Limb (tissue), 2 donors: ENCODE results near the gene RAB30.

Source experiments
- DNase-seq, 2 donors: peaks; one replicate each; pipeline ENCODE4 v3.0.0-alpha.2; 2016; ENCODE audit errors: extremely low spot score in 2 of 2

RAB30 gene

DNA sequence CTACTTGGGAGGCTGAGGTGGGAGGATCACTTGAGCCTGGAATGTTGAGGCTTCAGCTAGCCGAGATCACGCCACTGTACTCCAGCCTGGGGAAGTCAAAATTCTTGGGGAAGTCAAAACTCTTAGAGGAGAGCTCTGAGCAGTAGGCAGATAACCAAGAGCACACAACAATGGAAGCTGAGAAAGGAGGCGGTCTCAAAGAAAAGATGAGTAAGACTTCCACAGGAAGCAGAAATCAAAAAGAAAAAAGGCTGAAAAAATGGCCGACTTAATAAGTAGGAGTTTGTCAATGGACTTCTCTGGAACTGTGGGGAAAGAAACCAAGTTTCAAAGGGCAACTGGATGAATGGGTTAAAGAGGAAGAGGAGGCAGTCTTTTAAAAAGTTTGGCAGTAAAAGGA lies 32.1 kb downstream of the RAB30 start:
- no peak for DNase-seq

GRCh38 chr11:83037877-83038276 lies 33.8 kb downstream of the RAB30 start:
- DNase-seq = no peak

DNA sequence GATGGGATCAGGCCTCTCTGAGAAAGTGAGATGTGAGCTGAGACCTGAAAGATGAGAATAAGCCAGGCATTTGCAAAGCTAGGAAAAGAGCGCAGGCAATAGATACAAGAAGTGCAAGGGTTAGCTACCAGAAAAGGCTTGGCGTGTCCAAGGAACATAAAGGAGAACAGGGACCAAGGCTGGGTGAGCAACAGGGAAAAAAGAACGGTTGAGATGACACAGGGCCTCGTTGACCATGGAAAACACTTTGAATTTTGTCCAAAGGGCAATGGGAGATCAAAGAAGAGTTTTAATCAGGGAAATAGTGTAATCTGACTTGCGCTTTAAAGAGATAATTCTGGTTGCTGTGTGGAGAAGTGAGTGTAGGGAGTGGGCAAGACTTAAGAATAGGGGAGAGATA lies 35.0 kb downstream of the RAB30 start:
- DNase-seq = no peak

DNA sequence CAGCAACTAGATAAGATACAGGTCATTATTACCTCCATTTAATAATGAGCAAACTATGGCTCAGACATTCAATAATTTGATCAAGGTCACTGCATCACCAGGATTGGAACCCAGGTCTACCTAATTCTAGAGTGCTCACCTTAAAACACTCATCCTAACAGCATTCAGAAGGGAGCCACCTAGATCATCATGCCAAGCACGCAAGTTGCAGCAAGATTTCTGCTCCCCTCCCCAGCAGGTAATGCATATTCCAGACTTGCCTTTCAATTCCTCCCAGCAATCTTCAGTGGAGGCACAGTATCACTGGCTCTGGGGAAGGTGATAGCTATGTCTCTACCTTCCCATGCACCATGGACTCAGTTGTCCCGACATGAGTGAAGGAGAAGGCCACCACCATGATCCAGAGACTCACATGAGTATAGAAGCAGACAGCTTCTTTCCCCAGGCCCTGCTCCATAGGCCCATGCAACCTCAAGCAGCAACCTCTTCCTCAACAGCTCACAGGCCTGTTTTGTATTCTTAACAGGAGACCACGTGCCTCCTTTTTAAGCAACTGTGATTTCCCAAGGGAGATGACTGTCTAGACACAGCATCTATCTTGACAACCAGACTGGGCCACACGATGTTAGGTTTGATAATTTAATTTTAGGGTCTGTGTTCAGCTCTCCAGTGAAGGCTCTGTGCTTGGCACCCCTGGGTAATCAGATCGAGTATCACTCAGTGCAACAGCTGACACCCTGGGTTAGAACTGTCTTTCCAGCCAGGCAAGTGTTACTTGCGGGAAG lies 36.4 kb downstream of the RAB30 start:
- peak in 1 of 2 donors; percentile 14 for DNase-seq

GRCh38 chr11:83034673-83035014 lies 37.1 kb downstream of the RAB30 start:
- DNase-seq = no peak

DNA sequence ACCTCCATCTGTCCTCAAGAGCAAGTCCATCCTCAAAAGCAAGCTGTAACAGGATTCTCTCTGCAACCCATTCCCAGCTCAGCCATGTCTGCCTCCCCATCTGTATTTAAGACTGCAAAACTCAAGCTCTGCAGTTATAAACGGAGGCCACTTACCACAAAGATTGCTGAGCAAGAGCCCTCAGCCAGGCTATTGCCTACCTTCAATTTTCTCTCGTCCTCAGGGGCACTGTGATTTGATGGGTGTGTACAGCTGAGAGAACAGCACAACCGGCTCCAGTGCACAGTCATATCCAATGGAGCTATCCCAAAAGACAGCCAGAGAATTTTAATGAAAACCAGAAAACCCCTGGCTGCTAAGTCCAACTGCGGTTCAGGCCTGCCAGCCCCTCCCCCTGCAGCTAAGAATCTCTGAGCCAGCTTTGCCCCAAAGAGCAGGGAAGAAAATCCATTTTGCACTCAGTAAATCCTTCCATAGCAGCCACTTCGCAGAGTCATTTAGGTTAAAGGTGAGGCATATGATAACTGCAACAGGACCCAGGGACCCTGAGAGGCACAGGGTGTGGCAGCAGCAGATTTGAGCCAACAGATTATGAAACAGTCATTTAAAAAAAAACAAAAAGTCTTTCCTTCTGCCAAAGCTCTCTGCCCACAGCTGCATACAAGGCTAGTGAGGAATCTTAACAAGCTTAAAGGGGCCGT lies 37.6 kb downstream of the RAB30 start:
- DNase-seq = peak; percentile 66 to 81

- no peak for DNase-seq
Observed at GRCh38 chr11:83033371-83033770, 38.3 kb downstream of the RAB30 start.

GRCh38 chr11:83031127-83031526 lies 40.6 kb downstream of the RAB30 start:
- DNase-seq = no peak

DNA sequence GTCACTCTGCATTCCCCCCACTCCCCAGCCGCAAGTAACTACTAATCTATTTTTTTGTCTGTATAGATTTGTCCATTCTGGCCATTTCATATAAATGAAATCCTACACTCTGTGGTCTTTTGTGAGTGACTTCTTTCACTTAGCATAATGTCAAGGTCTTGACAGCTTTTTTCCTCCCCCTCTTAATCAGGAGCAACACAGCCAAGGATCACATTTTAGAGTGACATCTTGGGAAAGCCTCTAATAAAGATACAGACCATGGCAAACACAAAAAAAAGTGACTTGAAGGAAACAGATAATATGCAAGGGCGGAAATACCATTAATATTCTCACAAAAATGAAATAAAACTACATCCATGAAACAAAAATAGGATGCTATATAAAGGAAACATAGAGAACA lies 43.9 kb downstream of the RAB30 start:
- DNase-seq = no peak

DNA sequence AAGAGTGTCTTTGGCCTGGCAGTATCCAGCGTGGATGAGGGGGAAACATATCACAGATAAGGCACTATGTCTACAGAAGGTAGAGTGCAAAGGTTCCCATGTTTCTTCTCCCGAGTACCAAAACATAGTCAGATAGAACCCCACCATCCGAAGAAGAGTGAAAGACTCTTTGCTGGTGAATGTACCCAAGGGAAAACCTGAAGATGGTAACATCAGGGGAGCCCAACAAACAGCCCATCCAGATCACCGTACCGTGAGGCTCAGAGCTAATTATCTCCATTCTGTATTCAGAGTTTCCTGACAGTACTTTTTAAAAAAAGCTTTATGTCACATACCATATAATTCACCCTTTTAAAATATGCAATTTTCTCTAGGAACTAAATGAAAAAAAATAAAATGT lies 44.4 kb downstream of the RAB30 start:
- no peak for DNase-seq

- no peak for DNase-seq
Observed at GRCh38 chr11:83026229-83026628, 45.5 kb downstream of the RAB30 start.

- DNase-seq = no peak
Observed at GRCh38 chr11:83025267-83025704, 46.4 kb downstream of the RAB30 start.

DNA sequence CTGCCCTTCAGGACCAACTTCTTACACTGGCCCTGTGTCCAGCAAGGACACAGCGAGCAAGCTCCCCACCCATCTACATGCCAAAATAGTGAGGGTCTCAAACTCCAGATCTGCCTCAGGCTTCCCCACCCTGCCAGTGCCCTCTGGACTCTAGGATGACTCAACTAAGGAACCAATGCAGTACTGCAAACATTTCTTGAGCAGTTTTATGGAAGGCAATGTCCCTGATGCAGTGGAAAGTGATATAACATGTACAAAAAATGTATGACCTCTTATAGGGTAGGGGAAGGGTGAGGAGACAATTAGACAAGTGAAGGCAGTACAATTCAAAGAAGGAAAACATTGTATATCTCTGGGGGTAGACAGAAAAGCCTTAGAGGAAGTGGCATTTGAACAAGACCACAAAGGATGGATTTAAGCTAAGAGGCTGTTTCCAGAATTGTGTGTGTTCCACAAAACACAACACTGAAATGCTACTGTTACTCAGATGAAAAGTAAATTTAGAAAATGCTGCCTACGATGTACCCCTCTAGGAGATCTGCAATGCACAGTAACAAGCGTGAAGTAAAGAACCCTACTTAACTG lies 47.3 kb downstream of the RAB30 start:
- no peak for DNase-seq

GRCh38 chr11:83023410-83023809 lies 48.3 kb downstream of the RAB30 start:
- DNase-seq = no peak

DNA sequence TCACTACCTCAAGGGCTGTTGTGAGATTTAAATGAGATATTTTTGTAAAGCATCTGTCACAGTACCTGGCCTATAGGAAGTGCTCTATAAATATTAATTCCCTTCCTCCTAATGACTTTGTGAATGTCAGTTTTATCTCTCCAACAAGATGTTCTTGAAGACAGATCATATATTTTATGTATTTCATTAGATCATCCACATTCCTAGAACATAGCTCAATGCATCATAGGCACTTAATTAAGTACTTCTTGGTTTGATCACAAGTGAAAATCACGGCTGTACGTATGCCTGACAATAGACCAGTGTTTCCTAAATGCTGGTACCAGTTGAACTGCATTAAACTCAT lies 49.9 kb downstream of the RAB30 start:
- no peak for DNase-seq

GRCh38 chr11:83020942-83021779 lies 50.5 kb downstream of the RAB30 start:
- no peak for DNase-seq

GRCh38 chr11:83019888-83020579 lies 51.7 kb downstream of the RAB30 start:
- no peak for DNase-seq

DNA sequence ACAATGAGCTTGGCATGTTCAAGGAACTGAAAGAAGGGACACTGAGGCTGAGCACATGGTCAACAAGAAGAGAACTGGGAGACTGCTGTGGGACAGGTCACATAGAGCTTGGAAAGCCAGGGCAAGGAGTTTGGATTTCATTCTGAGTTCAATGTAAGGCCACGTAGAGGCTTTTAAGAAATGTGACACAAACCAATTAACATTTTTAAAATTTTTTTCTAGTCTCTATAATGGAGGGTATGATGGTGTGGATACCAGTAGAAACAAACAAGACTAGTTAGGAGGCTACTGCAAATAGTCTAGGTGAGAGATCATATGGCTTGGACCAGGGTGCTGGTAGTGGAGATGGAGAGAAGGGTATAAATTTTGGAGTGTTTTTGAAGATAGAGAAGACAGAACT lies 56.7 kb downstream of the RAB30 start:
- DNase-seq = no peak

DNA sequence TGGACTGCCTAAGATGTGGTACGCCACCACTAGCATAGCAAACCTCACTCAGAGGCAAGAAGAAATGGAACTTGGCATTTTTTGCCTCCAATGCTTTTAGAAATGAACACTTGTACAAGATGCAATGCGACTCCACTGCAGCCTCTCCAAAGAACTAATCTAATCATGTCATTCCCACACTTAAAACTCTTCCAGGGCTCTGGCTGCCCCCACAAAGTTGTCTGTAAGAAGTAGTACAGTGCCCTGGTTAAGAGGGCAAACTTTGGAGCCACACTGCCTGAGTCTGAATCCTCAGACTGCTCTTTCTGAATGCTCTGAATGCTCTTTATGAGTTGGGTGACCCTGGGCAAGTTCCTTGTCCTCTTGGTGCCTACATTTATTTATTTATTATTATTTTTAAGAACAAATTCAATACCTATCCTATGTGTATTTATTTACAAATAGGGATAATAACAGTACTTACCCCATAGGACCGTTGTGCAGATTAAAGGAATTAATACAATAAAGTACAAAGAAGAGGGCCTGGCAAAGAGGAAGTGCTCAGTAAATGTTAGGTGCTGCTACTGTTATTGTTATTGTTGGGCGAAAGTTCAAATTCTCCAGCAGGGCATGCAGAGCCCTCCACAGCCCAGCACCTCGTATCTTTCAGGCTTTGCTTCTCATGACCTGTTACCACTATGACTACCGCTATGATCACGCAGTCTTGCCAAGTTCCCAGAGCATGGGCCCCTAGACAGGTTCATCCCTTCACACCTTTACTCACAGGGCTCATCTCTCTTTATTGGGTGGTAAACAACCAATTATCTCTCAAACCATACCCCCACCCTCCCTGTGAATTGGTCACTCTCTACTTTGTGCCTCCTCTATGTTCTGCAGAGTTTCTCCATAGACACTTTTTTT lies 59.3 kb downstream of the RAB30 start:
- DNase-seq = no peak
